CD4-positive, alpha-beta T cell treated with Interleukin-12 subunit alpha and Interleukin-12 subunit beta, for 1 hour (primary cell): Measurements from ENCODE around the gene HLX.

Experiments
- DNase-seq: peaks from one replicate; pipeline ENCODE4 v3.0.0-alpha.2; 2020

Gene HLX

GRCh38 chr1:220928725-220929300 lies 49.6 kb downstream of the HLX start:
- DNase-seq = no peak

GRCh38 chr1:220929304-220929703 lies 50.1 kb downstream of the HLX start:
- DNase-seq = no peak
